ENCODE measurements around the gene PLCB2. TPM values are rescaled to one million over a fixed set of nuclear protein-coding genes. Genes with fewer than 3 reads are reported as not detected.
A peak's percentile ranks its signal among the peaks of the same experiment; 100 is the strongest.

Gene PLCB2
- total RNA-seq, 1 experiment from 2014 or later: 7.4 TPM

GRCh38 chr15:40274350-40275274 is 33.1 kb downstream of the PLCB2 start:
- Mint-ChIP-seq H3K27ac (no peak overlapping the region), H3K27me3 (ENCODE audit: low read depth) (peaks cover 19% of the 10 kb centered on the region)
- TF ChIP-seq, protein P1, sequence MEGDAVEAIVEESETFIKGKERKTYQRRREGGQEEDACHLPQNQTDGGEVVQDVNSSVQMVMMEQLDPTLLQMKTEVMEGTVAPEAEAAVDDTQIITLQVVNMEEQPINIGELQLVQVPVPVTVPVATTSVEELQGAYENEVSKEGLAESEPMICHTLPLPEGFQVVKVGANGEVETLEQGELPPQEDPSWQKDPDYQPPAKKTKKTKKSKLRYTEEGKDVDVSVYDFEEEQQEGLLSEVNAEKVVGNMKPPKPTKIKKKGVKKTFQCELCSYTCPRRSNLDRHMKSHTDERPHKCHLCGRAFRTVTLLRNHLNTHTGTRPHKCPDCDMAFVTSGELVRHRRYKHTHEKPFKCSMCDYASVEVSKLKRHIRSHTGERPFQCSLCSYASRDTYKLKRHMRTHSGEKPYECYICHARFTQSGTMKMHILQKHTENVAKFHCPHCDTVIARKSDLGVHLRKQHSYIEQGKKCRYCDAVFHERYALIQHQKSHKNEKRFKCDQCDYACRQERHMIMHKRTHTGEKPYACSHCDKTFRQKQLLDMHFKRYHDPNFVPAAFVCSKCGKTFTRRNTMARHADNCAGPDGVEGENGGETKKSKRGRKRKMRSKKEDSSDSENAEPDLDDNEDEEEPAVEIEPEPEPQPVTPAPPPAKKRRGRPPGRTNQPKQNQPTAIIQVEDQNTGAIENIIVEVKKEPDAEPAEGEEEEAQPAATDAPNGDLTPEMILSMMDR (conservative IDR thresholded peaks at IDR 0.05): peak; percentile 100

More at GRCh38 chr15:40274350-40275274, 33.1 kb downstream of the PLCB2 start:
- Mint-ChIP-seq H3K36me3 (ENCODE audit: insufficient read depth in 1 of 3, low read depth in 3 of 3) (peaks cover 0 to 11% (median 2%) of the 10 kb centered on the region in 3 experiments; a peak in 2 of 7 replicates), H3K4me1 (peaks cover 6 to 45% of the 10 kb centered on the region in 2 experiments), H3K9me3 (no peaks in the 10 kb centered on the region), H3K4me3 (peak overlapping the region in 1 of 2 experiments; percentile 32; a peak in 1 of 5 replicates)
- H3K14ac ChIP-seq (ENCODE audit: insufficient read depth, low read length): no peak overlapping the region
- no peak overlapping the region for H2BK5ac ChIP-seq (ENCODE audit: insufficient read length, low read length)
- no peak overlapping the region for H2BK12ac ChIP-seq (ENCODE audit: insufficient read length, low read depth, low read length)
- no peak overlapping the region for H3K18ac ChIP-seq (ENCODE audit: insufficient read length, low read depth, low read length)
- H4K91ac ChIP-seq (ENCODE audit: insufficient read length, low read depth, low read length): no peak overlapping the region
- no peak overlapping the region for H3K27ac ChIP-seq (ENCODE audit: insufficient read length, low read depth, low read length)
- no peak overlapping the region for H2BK120ac ChIP-seq (ENCODE audit: low read depth, low read length, poor library complexity, severe bottlenecking)
- no peak overlapping the region for H3K4me2 ChIP-seq (ENCODE audit: insufficient read depth, insufficient read length, low read length)
- H3K79me1 ChIP-seq (ENCODE audit: insufficient read depth, low read depth, low read length, poor library complexity, severe bottlenecking): no peaks in the 10 kb centered on the region
- H3K9ac ChIP-seq (ENCODE audit: extremely low read depth, insufficient read length, low read length): no peak overlapping the region
- H3K56ac ChIP-seq (ENCODE audit: insufficient read length, low read depth, low read length): no peak overlapping the region
- no peaks in the 10 kb centered on the region for H3K9me3 ChIP-seq (ENCODE audit: control insufficient read depth, low read depth, low read length)
- H2BK20ac ChIP-seq (ENCODE audit: low read depth, low read length, poor library complexity, severe bottlenecking): no peak overlapping the region
- H4K20me1 ChIP-seq (ENCODE audit: control insufficient read depth, insufficient read depth, insufficient read length): no peaks in the 10 kb centered on the region
- no peak overlapping the region for H2BK15ac ChIP-seq (ENCODE audit: low read depth, low read length)
- H2AK5ac ChIP-seq (ENCODE audit: insufficient read length, low read length): no peak overlapping the region
- no peak overlapping the region for H3T11ph ChIP-seq (ENCODE audit: low read length)
- H3K79me2 ChIP-seq (ENCODE audit: insufficient read depth, low read length): no peaks in the 10 kb centered on the region
- WGBS (ENCODE audit: extremely low coverage, insufficient read length, low lambda C conversion rate): no CpG with 5 or more reads among the region's 26 CpGs
- DNase-seq: peak; percentile 87
- peaks cover 2% of the 10 kb centered on the region for H3K23me2 ChIP-seq (ENCODE audit: insufficient read length, low read depth, low read length, poor library complexity, severe bottlenecking)
- H4K5ac ChIP-seq (ENCODE audit: insufficient read length, low read depth, low read length): no peak overlapping the region
- H4K8ac ChIP-seq (replicated peaks; ENCODE audit: insufficient read length, low read depth, low read length): no peak overlapping the region
- no peak overlapping the region for H3K4ac ChIP-seq (ENCODE audit: low read depth, low read length)
- no peaks in the 10 kb centered on the region for H3K4me1 ChIP-seq (ENCODE audit: insufficient read depth, low read length)
- no peak overlapping the region for H2AFZ ChIP-seq (ENCODE audit: low read length)
- no peaks in the 10 kb centered on the region for H3K27me3 ChIP-seq (ENCODE audit: insufficient read depth, low read length)
- H3K23ac ChIP-seq (ENCODE audit: insufficient read length, low read depth, low read length): no peak overlapping the region

Data from H9 (cell line).